ENCODE measurements around the gene ITGAE. TPM values are rescaled to one million over a fixed set of nuclear protein-coding genes. Genes with fewer than 3 reads are reported as not detected.
"Not testable (repeated sequence)": the region's sequence is repeated elsewhere in the genome, so short reads cannot be mapped to it uniquely, and the experiment has no call there.

ITGAE gene
- polyA plus RNA-seq, 2 of the 4 experiments (the other 2 are of a cell fraction), result 154 to 156 TPM

- H3K4me2 ChIP-seq; DNase-seq (ENCODE audit: low read depth in 1 of 2, low spot score in 1 of 2); FAIRE-seq; H3K4me3 ChIP-seq; H3K9me3 ChIP-seq; ATAC-seq; POLR2A ChIA-PET: not testable (repeated sequence)
- H3K4me1 ChIP-seq, result peaks cover 33% of the 10 kb centered on the region
- WGBS (ENCODE audit: missing lambda C conversion rate), result 83% methylated on average over 7 of the region's 7 CpGs
- H3K27ac ChIP-seq, result peak overlapping the region; percentile 69 to 84; a peak in 5 of 6 replicates
- CTCF ChIA-PET, result interaction anchor here (2.5 to 9.9 kb wide), 3 partner anchors 34 to 120 kb away, joined by 7 to 104 read pairs (median 15); no protein-coding TSS in a partner anchor
Observed at GRCh38 chr17:3793258-3793657, 7.7 kb downstream of the ITGAE start.

GRCh38 chr17:3792481-3792880 lies 8.5 kb downstream of the ITGAE start:
- Histone ChIP-seq H3K27ac (peak overlapping the region; percentile 55 to 84; a peak in 4 of 6 replicates), H3K4me3 (no peak overlapping the region), H3K4me1 (peaks cover 33% of the 10 kb centered on the region), H3K4me2 (no peak overlapping the region), H3K9me3 (no peaks in the 10 kb centered on the region)
- no peak for FAIRE-seq
- TF ChIP-seq HMGXB4 (CRISPR knock-in tag; IDR thresholded peaks at IDR 0.05; ENCODE audit: borderline replicate concordance), result no peak
- TF ChIP-seq GATA3 (IDR thresholded peaks at IDR 0.05; ENCODE audit: borderline replicate concordance), result no peak
- TF ChIP-seq SMC3 (IDR thresholded peaks at IDR 0.05), result no peak
- TF ChIP-seq BHLHE40 (IDR thresholded peaks at IDR 0.05; ENCODE audit: low read depth, low read length), result no peak
- WGBS (ENCODE audit: missing lambda C conversion rate), result 86% methylated on average over 6 of the region's 6 CpGs
- ATAC-seq, result no peak
- ChIA-PET CTCF (interaction anchor here (1.4 to 9.9 kb wide), 4 partner anchors 9 to 121 kb away, joined by 5 to 104 read pairs (median 11); partner anchors contain the start of gene ITGAE), POLR2A (no interaction called here)
- DNase-seq (ENCODE audit: low read depth in 1 of 2, low spot score in 1 of 2), result no peak

GRCh38 chr17:3788200-3788599 lies 12.8 kb downstream of the ITGAE start:
- H3K4me2 ChIP-seq, result no peak overlapping the region
- H3K27ac ChIP-seq, result peak overlapping the region in 1 of 2 experiments; percentile 30; a peak in 1 of 6 replicates
- WGBS (ENCODE audit: missing lambda C conversion rate), result 72% methylated on average over 2 of the region's 2 CpGs
- ChIA-PET CTCF (interaction anchor here (0.6 to 1.0 kb wide), 3 partner anchors 22 to 174 kb away, joined by 3 to 6 read pairs (median 3); no protein-coding TSS in a partner anchor), POLR2A (no interaction called here)
- FAIRE-seq (no peak), DNase-seq (ENCODE audit: low read depth in 1 of 2, low spot score in 1 of 2) (no peak), ATAC-seq (peak in 1 of 2 experiments; percentile 31; a peak in 3 of 6 replicates)
- no peak overlapping the region for H3K4me3 ChIP-seq
- H3K4me1 ChIP-seq, result peaks cover 15% of the 10 kb centered on the region
- TF ChIP-seq REST (IDR thresholded peaks at IDR 0.05), result no peak
- TF ChIP-seq HOXA7 (CRISPR knock-in tag; IDR thresholded peaks at IDR 0.05), result no peak
- no peak for TF ChIP-seq BCL3 (IDR thresholded peaks at IDR 0.05)
- TF ChIP-seq MYC (IDR thresholded peaks at IDR 0.05; ENCODE audit: borderline replicate concordance, low read length), result no peak
- no peak for TF ChIP-seq MAX (IDR thresholded peaks at IDR 0.05)
- no peak for TF ChIP-seq CTCF (IDR thresholded peaks at IDR 0.05)
- no peak for TF ChIP-seq NPAS2 (CRISPR knock-in tag; IDR thresholded peaks at IDR 0.05; ENCODE audit: borderline replicate concordance)
- no peak for TF ChIP-seq POLR2A (IDR thresholded peaks at IDR 0.05; ENCODE audit: low read length)
- no peak for TF ChIP-seq PBX3 (IDR thresholded peaks at IDR 0.05)
- TF ChIP-seq HOXB13 (CRISPR knock-in tag; IDR thresholded peaks at IDR 0.05; ENCODE audit: low read depth), result no peak
- no peak for TF ChIP-seq TFCP2L1 (CRISPR knock-in tag; IDR thresholded peaks at IDR 0.05)
- TF ChIP-seq ATOH8 (CRISPR knock-in tag; IDR thresholded peaks at IDR 0.05; ENCODE audit: low read depth), result no peak
- TF ChIP-seq CEBPB (IDR thresholded peaks at IDR 0.05), result no peak
- H3K9me3 ChIP-seq, result no peaks in the 10 kb centered on the region

GRCh38 chr17:3785323-3785722 lies 15.7 kb downstream of the ITGAE start:
- H3K4me1 ChIP-seq; POLR2A ChIA-PET; H3K4me3 ChIP-seq; H3K4me2 ChIP-seq; ATAC-seq; FAIRE-seq; H3K27ac ChIP-seq; H3K9me3 ChIP-seq; DNase-seq (ENCODE audit: low read depth in 1 of 2, low spot score in 1 of 2): not testable (repeated sequence)
- CTCF ChIA-PET, result interaction anchor here (8.2 kb wide), 1 partner anchor 49 kb away, joined by 57 read pairs; no protein-coding TSS in a partner anchor
- 73% methylated on average over 5 of the region's 5 CpGs for WGBS (ENCODE audit: missing lambda C conversion rate)

Data from A549 (cell line).